ENCODE data around the gene ITPK1. TPM values are rescaled to one million over a fixed set of nuclear protein-coding genes. Genes with fewer than 3 reads are reported as not detected.

ITPK1 gene
- total RNA-seq, 1 experiment from 2014 or later, result 66.2 TPM

- ATAC-seq, result no peak
- Histone ChIP-seq H3K4me3 (ENCODE audit: low read length) (no peak overlapping the region), H3F3A (ENCODE audit: low read length, unreplicated experiment) (no peaks in the 10 kb centered on the region), H3K79me2 (ENCODE audit: low read length) (no peaks in the 10 kb centered on the region), H3K27ac (ENCODE audit: low read length) (no peak overlapping the region), H3K9me3 (ENCODE audit: low read length) (no peaks in the 10 kb centered on the region), H3K36me3 (ENCODE audit: low read depth, low read length) (0 out of 2 replicates have a peak, but pooled peaks cover 2% of the 10 kb centered on the region), H2AFZ (ENCODE audit: low read length) (no peak overlapping the region), H3K27me3 (ENCODE audit: low read length) (no peaks in the 10 kb centered on the region), H3K4me1 (ENCODE audit: insufficient read depth, low read length) (no peaks in the 10 kb centered on the region), H3K4me2 (ENCODE audit: low read length) (no peak overlapping the region), H4K20me1 (ENCODE audit: low read length) (no peaks in the 10 kb centered on the region), H3K9me2 (replicated peaks; ENCODE audit: low read length) (no peaks in the 10 kb centered on the region), H3K9ac (ENCODE audit: low read length) (no peak overlapping the region)
- ChIA-PET CTCF (no interaction called here), POLR2A (ENCODE audit: unreplicated experiment) (no interaction called here)
- no peak for DNase-seq
- BruUV-seq (replicated peaks), result no TSS peak
- intact Hi-C loops (cut with micrococcal nuclease), result no loop called here
- TF ChIP-seq CTCF (conservative IDR thresholded peaks at IDR 0.05; ENCODE audit: low read depth, low read length) (no peak), EZH2phosphoT487 (IDR thresholded peaks at IDR 0.05; ENCODE audit: borderline replicate concordance, low read length) (no peak), EZH2 (IDR thresholded peaks at IDR 0.05; ENCODE audit: low read length, unreplicated experiment) (no peak)
Observed at GRCh38 chr14:92994131-92994676, 121.5 kb downstream of the ITPK1 start.

- Histone ChIP-seq H3K79me2 (ENCODE audit: low read length) (no peaks in the 10 kb centered on the region), H3F3A (ENCODE audit: low read length, unreplicated experiment) (no peaks in the 10 kb centered on the region), H2AFZ (ENCODE audit: low read length) (no peak overlapping the region), H3K9me2 (replicated peaks; ENCODE audit: low read length) (no peaks in the 10 kb centered on the region), H3K27me3 (ENCODE audit: low read length) (no peaks in the 10 kb centered on the region), H4K20me1 (ENCODE audit: low read length) (no peaks in the 10 kb centered on the region), H3K4me3 (ENCODE audit: low read length) (no peak overlapping the region), H3K4me2 (ENCODE audit: low read length) (no peak overlapping the region), H3K9me3 (ENCODE audit: low read length) (no peaks in the 10 kb centered on the region), H3K27ac (ENCODE audit: low read length) (no peak overlapping the region), H3K4me1 (ENCODE audit: insufficient read depth, low read length) (no peaks in the 10 kb centered on the region), H3K36me3 (ENCODE audit: low read depth, low read length) (0 out of 2 replicates have a peak, but pooled peaks cover 2% of the 10 kb centered on the region), H3K9ac (ENCODE audit: low read length) (no peak overlapping the region)
- no TSS peak for BruUV-seq (replicated peaks)
- POLR2A ChIA-PET (ENCODE audit: unreplicated experiment), result no interaction called here
- CTCF ChIA-PET, result no interaction called here
- ATAC-seq, result no peak
- intact Hi-C loops (cut with micrococcal nuclease), result no loop called here
- TF ChIP-seq EZH2phosphoT487 (IDR thresholded peaks at IDR 0.05; ENCODE audit: borderline replicate concordance, low read length) (no peak), EZH2 (IDR thresholded peaks at IDR 0.05; ENCODE audit: low read length, unreplicated experiment) (no peak), CTCF (conservative IDR thresholded peaks at IDR 0.05; ENCODE audit: low read depth, low read length) (no peak)
- DNase-seq, result no peak
Observed at GRCh38 chr14:92993302-92993701, 122.4 kb downstream of the ITPK1 start.

- TF ChIP-seq EZH2phosphoT487 (IDR thresholded peaks at IDR 0.05; ENCODE audit: borderline replicate concordance, low read length) (no peak), CTCF (conservative IDR thresholded peaks at IDR 0.05; ENCODE audit: low read depth, low read length) (no peak), EZH2 (IDR thresholded peaks at IDR 0.05; ENCODE audit: low read length, unreplicated experiment) (no peak)
- ChIA-PET CTCF (no interaction called here), POLR2A (ENCODE audit: unreplicated experiment) (no interaction called here)
- Histone ChIP-seq H2AFZ (ENCODE audit: low read length) (no peak overlapping the region), H3K9ac (ENCODE audit: low read length) (no peak overlapping the region), H3K27ac (ENCODE audit: low read length) (no peak overlapping the region), H4K20me1 (ENCODE audit: low read length) (no peaks in the 10 kb centered on the region), H3K36me3 (ENCODE audit: low read depth, low read length) (0 out of 2 replicates have a peak, but pooled peaks cover 2% of the 10 kb centered on the region), H3K4me2 (ENCODE audit: low read length) (no peak overlapping the region), H3F3A (ENCODE audit: low read length, unreplicated experiment) (no peaks in the 10 kb centered on the region), H3K27me3 (ENCODE audit: low read length) (no peaks in the 10 kb centered on the region), H3K4me1 (ENCODE audit: insufficient read depth, low read length) (peaks cover 6% of the 10 kb centered on the region), H3K9me3 (ENCODE audit: low read length) (no peaks in the 10 kb centered on the region), H3K4me3 (ENCODE audit: low read length) (no peak overlapping the region), H3K9me2 (replicated peaks; ENCODE audit: low read length) (no peaks in the 10 kb centered on the region), H3K79me2 (ENCODE audit: low read length) (no peaks in the 10 kb centered on the region)
- BruUV-seq (replicated peaks), result no TSS peak
- DNase-seq, result no peak
- ATAC-seq, result no peak
- intact Hi-C loops (cut with micrococcal nuclease), result no loop called here
Observed at GRCh38 chr14:92991536-92991935, 124.2 kb downstream of the ITPK1 start.

Measured in PC-3 (cell line).